ENCODE data around the gene CAMK1D.

The CAMK1D gene

DNA sequence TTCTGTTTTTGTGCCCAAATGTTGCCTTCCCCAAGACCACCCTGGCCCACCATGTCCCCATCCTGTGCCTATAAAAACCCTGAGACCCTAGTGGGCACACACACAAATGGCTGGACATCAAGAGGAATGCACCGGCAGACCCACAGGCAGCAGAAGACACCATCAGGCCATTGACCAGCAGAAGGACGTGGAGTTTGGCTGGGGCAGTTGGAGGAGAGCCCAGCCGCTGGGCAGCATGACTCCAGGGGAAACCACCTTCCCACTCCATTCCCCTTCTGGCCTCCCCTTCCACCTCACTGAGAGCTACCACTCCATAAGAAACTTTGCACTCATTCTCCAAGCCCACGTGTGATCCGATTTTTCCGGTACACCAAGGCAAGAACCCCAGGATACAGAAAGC lies 309.2 kb downstream of the CAMK1D start:
- DNase-seq (ENCODE audit: low spot score) = no peak

DNA sequence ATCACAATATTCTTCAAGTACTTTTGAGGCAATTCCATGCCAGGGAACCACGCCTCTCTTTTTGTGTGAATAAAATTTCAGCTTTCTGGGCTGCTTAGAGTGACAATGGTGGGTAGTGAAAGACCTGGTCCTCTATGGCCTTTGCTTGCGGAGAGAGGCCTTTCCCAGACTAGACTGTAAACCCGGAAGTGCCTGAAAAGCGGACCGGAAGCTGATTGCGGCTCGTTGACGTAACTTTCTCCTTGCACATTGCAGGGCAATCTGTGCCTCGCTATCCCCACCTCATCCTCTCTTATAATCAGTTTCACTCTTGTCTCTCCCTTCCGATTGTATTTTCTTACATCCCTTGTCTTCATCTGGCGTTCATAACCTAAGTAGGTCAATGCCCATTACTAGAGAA lies 310.4 kb downstream of the CAMK1D start:
- DNase-seq (ENCODE audit: low spot score) = no peak

DNA sequence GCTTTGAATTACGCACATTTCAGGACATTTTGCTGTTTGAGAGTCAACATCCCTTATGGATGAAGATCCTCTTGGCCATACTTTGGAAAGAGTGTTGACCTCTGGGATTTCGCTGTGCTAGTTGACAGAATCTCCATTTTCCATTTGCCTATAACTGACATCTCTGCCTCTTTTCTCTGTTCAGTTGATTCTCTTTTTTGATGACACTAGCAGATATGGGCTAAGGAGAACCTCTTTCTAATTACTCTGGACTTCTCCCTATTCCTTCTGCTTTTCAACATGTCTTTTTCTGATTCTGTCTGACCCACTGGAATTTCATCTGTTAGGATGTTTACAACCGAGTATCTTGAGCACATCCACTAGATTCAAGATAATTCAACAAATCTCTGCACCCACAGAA lies 311.5 kb downstream of the CAMK1D start:
- no peak for DNase-seq (ENCODE audit: low spot score)

DNA sequence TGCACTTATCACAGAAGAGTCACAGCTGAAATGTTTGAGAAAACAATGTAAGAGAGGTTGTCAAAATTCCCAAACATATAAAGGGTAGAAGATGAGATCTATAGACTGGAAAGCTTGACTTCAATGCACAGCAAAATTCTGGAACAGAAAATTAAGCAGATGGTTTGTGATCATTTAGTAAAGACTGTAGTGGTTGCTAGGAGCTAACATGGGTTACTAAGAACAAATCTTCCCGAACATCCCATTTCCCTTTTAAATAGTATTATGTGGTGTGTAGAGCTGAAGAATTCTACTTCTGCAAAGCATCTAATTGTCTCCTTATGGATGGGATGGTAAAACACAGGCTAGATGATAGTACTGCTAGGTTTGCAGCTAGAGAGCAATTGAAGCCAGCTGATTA lies 312.3 kb downstream of the CAMK1D start:
- no peak for DNase-seq (ENCODE audit: low spot score)

DNA sequence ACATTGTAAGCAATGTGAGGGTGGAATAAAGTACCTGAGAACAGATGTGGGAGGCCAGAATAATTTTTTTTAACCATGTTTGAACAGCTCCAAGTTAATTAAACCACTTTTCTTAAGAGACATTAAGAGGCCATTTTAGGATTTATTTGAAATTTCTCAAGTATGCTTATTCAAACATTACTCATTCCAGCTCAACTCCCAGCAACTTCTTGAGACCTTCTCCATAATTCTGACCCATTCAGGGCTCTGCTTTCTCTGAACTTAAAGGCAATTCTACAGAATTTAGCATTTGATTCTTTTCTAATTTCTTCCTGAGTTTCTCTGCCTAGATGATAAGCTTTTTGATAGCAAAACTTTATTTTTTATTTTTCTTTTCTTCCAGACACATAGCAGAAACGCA lies 314.5 kb downstream of the CAMK1D start:
- DNase-seq (ENCODE audit: low spot score) = no peak

DNA sequence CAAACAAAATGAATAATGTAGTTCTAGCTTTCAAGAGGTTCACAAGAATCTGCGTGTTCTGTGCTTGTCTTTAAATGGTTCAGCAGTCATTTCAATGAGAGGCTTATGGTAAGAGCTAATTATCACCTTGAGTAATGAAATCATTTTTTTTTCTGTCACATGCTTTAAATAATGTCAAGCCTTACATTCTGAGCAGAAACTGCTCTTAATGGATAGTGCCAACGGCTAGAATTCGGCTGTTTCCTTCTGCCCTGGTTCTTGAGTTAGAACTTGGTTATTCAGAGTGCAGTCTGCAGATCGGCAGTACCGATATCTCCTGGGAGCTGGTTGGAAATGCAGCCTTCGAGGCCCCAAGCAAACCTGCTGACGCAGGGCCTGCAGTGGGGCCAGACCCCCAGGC lies 316.2 kb downstream of the CAMK1D start:
- no peak for DNase-seq (ENCODE audit: low spot score)

DNA sequence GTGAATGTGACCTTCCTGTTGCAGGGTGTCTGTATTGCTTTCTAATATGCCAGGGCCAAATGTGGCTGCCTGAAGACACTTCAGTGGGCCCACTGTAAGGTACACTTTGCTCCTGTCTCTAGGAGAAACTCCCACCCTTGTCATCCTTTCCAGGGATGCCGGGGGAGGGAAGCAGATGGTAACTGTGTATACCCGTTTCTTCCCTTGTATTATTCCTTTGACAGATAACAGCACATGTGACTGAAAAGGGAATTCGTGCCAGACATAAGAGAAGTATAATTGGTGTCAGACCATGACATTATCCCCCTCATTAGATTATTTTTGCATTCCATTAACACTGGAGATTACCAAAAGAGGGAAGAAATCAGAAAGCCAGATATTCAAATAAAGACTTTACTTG lies 317.7 kb downstream of the CAMK1D start:
- no peak for DNase-seq (ENCODE audit: low spot score)

DNA sequence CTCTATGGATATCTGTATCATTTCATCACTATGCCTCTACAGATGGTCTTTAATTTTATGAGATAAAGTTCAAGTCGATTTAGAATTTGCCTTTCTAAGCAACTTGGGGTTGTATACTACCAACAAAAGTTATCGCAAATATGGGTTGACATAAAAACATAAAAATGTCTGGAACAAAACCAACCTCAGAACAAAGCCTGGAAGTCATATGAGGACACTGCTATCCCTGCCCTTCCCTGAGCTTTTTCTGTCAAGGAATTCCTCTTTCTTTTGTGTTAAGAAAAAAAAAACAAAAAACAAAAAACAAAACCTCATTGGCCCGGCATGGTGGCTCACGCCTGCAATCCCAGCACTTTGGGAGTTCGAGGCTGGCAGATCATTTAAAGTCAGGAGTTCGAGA lies 319.3 kb downstream of the CAMK1D start:
- DNase-seq (ENCODE audit: low spot score) = no peak

DNA sequence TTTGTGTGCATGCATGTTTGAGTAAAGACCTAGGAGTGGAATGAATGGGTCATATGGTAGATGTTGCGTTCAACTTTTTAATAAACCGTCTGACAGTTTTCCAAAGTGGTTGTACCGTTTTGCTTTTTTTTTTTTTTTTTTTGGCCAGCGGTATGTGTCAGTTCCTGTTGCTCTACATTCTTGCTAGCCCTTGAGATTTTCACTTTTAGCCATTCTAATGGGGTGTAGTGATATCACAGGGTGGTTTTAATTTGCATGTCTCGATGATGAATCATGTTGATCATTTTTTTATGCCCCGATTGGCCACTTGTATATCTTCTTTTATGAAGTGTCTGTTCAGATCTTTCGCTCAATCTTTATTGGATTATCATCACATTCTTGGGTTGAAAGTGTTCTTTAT lies 320.7 kb downstream of the CAMK1D start:
- no peak for DNase-seq (ENCODE audit: low spot score)

DNA sequence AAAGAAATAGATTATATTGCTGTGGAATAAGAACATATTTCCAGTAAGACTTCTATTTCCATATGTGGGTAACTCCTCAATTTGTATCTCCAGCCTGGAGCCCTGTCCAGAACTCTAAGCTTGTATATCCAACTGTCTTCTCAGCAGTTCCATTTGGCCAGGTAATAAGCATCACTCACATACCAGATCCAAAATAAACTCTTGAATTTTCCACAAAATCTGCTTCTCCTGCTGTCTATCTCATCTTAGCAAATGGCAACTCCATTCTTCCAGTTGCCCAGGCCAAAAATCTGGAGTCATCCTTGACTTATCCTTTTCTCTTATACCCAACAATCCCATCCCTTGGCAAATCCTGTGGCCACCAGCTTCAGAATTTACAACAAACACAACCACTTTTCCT lies 325.8 kb downstream of the CAMK1D start:
- DNase-seq (ENCODE audit: low spot score) = no peak

DNA sequence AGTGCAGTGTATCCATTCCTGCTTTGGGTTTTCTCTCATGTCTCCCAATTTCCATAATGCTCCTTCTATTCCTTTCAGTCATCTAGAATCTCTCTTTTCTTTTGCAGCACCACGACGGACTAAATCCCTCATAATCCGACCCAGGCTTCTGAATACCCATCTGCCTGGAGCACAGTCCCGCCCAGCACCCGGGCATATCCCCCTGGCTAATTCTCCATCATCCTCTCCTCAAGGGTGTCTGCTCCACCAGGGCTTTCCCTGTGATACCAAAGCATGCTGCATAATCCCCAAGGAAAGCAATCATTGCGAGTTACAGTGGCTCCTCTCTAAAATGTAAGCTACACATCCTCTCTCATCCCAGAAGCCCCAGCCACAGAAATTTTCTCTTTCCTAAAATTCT lies 330.3 kb downstream of the CAMK1D start:
- no peak for DNase-seq (ENCODE audit: low spot score)

DNA sequence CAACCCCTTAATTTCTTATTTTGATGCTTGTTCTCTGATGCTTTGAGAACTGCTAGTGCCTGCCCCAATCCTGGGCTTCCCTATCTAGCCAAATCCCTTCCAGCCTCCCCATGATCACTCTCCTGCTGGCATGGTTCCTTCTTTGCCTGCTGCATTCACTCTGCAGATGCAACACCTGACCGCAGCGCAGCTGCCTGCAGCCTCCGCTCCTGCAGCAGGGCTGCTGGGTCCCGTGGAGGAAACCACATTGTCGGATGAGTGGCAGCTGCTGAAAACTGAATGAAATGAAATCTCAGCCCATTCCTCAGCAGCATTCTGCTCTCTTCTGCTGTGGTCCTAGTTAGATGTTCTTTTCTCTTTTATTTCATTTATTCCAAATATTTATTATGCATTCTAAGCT lies 331.9 kb downstream of the CAMK1D start:
- DNase-seq (ENCODE audit: low spot score) = no peak

DNA sequence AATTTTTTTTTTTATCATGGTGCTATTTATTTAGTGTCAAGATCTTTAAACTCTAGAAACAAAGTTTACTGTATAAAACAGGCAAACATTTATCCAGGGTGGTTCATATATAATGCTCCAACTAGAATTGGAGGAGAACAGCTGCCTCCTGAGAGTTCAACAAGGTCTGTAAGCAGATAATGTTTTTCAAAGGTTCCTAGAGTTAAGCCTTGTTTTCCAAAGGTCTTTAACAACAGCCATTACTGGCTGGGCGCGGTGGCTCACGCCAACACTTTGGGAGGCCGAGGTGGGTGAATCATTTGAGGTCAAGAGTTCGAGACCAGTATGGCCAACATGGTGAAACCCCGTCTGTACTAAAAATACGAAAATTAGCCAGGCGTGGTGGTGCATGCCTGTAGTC lies 335.4 kb downstream of the CAMK1D start:
- no peak for DNase-seq (ENCODE audit: low spot score)

DNA sequence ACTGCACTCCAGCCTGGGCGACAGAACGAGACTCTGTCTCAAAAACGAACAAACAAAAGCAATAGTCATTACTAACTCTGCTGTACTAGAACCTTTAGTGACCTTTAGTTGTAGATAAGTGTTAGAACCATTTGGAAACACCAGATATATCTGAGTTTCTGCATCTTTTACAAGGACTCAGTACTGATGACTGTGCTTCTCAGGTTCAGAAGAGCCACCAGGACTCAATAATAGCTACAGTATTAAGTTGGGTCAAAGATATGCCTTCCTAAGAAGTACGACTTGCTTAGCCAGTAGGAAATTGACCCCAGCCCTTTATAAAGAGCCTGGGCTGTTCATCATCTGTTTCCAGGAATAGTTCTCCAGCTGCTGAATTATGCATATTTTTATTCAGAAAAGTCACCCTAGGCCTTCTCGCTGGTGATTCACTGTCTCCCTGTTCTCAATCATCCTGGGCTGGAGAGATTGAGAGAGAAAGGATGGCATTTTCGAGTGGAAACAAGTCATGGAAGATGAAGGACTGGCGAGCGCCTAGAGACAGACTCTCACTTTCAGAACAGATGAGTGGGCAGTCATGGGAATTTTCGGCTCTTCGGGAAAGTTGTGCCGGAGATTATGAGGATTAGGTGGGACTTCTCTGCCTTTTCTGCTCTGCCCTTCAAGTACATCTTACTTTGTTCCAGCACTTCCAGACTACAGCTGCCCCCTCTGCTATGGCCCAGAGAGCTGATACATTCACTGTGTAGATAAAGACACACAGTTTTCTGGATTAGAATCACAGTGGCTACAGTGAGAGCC lies 336.1 kb downstream of the CAMK1D start:
- DNase-seq (ENCODE audit: low spot score) = no peak

DNA sequence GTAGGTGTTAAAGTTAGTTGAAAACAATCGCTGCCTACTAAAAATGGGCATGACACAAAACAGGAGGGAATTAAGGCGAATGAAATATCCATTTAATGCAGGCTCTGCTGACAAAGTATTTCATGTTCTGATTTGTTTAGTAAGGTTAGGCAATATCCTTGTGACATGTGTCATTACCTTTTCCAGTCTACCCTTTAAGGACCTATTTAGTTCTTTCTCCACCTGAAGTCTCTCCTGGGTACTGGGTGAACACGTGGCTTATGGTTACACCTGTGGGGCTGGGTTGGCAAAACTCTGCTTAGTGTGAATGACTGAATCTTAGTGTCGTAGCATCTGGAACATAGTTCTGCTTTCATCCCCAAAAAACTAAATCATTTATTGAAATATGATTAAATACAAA lies 338.6 kb downstream of the CAMK1D start:
- no peak for DNase-seq (ENCODE audit: low spot score)

DNA sequence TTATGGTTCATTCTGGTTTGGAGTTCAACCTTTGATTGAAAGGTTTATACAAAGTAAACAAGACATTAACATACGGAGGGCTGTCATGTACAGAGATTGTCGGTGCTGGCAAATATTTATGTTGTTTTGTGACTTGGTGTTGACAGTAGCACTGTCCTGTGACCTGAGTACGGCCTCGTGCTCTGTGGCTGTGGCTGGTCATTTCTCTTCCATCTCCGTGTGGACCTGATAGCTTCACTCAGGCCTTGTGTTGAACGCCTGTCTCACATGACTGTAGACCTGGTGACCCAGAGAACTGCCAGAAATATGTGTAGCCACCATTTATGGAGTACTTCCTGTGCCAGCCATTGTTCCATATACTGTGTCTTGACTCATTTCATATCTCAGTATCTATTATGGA lies 340.5 kb downstream of the CAMK1D start:
- no peak for DNase-seq (ENCODE audit: low spot score)

DNA sequence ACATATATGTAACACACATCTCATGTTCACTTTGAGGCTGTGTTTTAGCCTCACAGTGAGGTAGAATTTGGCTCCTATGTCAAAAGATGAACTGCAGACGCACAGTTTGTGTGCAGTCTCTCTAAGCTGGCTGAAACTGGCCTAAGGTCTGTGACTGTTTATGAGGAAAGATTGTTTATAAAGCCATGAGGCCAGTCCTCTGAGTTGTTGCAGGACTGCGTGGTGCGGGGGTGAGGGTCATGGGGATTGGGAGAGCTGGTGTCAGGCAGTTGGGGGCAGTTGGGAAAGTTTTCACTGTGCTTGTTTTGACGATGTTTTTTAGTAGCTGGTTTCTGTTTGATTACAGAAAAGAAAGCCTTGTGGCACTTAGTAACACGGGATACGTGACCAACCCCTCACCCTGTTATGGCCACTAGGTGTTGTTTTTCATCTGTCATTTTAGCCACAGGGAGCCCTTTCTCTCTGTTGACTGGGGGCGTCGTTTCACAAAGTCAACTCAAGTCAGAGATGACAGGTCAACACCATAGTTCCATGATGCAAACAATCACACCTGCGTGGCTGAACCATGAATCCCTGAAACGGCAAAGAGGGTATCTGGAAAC lies 341.3 kb downstream of the CAMK1D start:
- DNase-seq (ENCODE audit: low spot score) = no peak

DNA sequence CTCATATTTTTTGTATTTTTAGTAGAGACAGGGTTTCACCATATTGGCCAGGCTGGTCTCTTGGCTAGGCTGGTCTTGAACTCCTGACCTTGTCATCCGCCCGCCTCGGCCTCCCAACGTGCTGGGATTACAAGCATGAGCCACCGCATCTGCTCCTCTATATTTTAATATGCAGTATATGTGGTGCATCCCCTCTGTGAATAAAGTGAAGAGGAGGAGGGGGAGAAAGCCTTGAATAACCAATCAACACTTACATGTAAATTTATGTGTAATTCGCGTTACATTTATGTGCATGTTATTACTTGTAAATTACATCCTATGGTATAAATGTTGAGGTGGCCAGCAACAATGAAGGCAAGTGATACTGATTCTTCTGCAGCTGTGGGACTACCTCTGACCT lies 342.2 kb downstream of the CAMK1D start:
- DNase-seq (ENCODE audit: low spot score) = no peak

DNA sequence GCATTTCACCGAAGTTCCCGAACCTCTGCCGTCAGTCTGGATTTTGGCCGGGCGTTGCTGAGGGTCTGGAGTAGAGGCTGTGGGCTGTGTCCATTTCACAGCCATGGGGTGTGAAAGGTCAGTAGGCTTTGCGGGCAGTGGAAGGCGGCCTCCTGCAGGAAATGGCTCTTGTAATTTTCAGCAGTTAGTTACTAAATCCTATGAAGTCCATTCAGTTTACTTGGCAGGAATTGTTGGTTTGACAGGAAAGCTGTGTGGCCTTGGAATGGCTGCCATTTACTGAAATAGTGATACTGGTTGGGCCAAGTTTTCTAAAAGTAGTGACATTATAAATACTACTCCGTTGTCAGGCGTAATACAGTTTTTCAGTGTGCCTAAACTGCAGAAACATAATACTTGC lies 348.4 kb downstream of the CAMK1D start:
- no peak for DNase-seq (ENCODE audit: low spot score)

DNA sequence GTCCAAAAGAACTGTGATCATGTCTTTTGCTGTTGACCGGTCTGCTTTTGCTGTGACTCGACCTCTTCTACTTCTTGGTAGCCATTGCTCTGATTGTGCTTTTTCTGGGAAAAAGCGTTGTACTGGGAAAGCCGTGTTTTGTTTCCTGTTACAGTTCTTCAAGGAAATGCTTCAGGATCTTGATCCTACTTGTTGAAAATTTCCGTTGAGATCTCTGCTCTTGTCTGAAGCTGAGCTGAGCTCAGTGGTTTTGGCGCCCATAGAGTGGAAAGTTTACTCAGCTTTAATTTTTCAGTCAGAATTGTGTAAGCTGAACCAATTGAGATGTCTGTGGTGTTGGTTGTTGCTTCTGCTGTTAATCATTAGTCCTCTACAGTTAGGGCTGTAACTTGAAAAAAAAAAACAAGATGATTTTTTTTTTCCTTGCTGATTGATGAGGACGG lies 349.9 kb downstream of the CAMK1D start:
- DNase-seq (ENCODE audit: low spot score) = no peak

DNA sequence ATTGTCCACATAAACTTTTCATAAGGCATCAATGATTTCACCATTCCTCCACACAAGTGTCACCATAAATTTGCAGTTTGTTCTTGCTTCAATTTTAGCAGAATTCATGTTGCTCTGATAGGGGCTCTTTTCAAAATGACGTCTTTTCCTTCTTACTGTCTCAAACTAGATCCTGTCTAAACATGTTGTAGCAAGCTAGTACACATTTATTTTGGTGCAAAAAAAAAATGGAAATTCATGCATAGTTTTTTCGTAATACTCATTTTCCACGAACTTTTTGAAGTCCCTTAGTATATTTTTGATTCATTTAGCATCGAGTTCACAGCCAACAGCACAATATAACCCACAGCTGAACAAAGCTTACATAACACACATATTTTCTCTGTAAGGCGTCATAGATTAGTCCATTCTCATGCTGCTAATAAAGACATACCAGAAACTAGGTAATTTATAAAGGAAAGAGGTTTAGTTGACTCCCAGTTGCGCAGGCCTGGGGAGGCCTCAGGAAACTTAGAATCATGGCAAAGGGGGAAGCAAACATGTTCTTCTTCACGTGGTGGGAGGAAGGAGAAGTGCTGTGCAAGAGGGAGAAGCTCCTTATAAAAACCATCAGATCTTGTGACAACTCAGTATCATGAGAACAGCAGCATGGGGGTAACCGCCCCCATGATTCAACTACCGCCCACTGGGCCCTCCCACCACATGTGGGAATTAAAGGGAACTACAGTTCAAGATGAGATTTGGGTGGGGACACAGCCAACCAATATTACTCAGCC lies 350.6 kb downstream of the CAMK1D start:
- DNase-seq (ENCODE audit: low spot score) = no peak

DNA sequence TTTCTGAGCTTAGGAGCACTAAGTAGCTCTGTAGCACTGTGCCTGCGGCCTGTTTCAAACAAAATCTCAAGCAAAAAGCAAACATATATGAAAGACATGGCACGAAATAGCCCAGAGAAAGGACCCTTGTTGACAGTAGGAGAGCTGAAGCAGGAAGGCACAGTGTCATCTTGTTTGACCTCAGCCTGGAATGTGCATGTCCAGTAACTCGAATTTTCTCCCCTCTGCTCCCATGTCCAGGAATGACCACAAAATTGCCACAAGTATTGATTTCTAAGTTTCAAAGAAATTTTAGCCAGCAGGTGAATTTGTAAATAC lies 351.2 kb downstream of the CAMK1D start:
- DNase-seq (ENCODE audit: low spot score) = no peak

DNA sequence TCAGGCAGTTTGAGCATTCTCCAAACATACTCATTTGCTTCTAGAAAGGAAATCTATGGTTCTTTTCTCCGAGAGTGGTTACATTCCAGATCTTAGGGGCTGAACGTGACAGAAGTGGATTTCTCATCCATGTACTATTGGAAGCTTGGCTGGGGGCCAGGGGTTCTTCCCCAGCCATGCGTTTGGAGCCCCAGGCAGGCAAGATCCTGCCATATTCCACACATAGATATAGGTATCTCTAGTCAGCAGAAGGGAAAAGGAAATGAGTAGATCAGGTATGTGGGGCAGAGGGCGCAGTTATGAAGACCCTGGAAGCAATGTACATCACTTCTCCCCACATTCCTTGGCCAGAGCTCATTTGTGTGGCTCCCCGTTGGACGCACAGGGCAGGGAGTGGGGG lies 352.3 kb downstream of the CAMK1D start:
- no peak for DNase-seq (ENCODE audit: low spot score)
